Endothelial cell of umbilical vein (primary cell): Measurements from ENCODE around the gene PIK3CB.

ENCODE experiments used
- MYC ChIP-seq: IDR thresholded peaks from one replicate; pipeline ENCODE4 v1.6.1; 2011; ENCODE audit warnings: mild to moderate bottlenecking, low read depth, low read length
- POLR2A ChIP-seq: IDR thresholded peaks from 2 replicates; pipeline ENCODE4 v1.6.1; 2012; ENCODE audit warnings: low read depth, mild to moderate bottlenecking, control low read depth, low read length

DNA sequence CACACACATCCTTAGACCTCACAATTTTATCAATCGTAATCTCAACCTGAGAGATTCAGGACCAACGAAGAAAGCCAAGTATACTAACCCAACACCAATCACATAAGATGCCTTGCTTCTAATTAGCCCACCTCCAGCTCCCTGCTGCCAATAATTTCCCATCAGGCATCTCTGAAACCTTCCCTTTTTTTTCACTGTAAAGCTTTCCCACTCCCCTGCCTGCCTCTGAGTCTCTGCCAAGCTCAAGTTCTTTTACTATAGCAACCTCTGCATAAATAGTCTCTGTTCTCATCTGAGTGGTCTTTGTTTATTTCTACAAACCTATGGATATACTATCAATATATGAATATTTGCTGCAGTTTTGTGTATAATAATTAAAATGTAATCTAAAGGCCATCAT lies 86.5 kb downstream of the PIK3CB start:
- TF ChIP-seq MYC, result no peak
- no peak for TF ChIP-seq POLR2A
